Sigmoid colon (tissue), 4 donors: ENCODE data around the gene LPIN3.
A peak's percentile ranks its signal among the peaks of the same experiment; 100 is the strongest.

Experiments used
- CTCF ChIP-seq, 4 experiments: fragments of 450-650 bp in 3 of 4; fragments of 200-600 bp in 1 of 4; IDR thresholded peaks; one replicate each; pipeline ENCODE4 v1.5.1; 2016 to 2019; ENCODE audit warnings: antibody characterized with exemption in 4 of 4, mild to moderate bottlenecking in 3 of 4, moderate library complexity in 2 of 4
- POLR2A ChIP-seq, 2 donors: fragments of 450-650 bp; IDR thresholded peaks; one replicate each; pipeline ENCODE4 v1.6.1; 2016; ENCODE audit warnings: antibody characterized with exemption in 2 of 2, mild to moderate bottlenecking in 2 of 2, moderate library complexity in 2 of 2
- POLR2AphosphoS5 ChIP-seq, 4 donors: sonication (generic); formaldehyde crosslinking; IDR thresholded peaks; one replicate each; pipeline ENCODE4 v1.6.1; 2017; ENCODE audit warnings: antibody characterized with exemption in 4 of 4

DNA sequence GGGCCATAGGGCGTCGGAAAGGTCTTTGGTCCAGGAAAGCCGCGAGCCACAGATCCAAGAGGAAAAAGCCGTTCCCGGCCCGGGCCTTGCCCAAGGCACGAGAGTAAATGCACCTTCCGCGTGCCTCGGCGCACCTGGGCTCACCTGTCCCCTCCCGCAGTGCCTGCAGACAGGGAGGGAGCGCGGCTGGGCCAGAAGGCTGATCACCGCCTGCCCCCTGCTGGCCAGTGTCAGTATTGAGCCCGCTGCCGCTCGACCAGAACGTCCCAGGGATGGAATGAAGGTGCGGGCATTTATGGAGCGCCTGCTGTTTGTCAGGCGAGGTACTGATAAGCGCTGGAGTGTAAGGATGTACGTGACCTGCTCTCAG lies 679 bp upstream of the LPIN3 start:
- TF ChIP-seq POLR2A (IDR thresholded peaks at IDR 0.05) (no peak), CTCF (IDR thresholded peaks at IDR 0.05) (peak; percentile 99 to 100 (median 99)), POLR2AphosphoS5 (IDR thresholded peaks at IDR 0.05) (no peak)
